Gastroesophageal sphincter (tissue), 4 donors: ENCODE measurements around the gene ITGB8. TPM values are rescaled to one million over a fixed set of nuclear protein-coding genes. Genes with fewer than 3 reads are reported as not detected.

Experiments used
- ATAC-seq: fragments of 150-250 bp; one replicate; pipeline ENCODE4 v1.9.1; 2016; ENCODE audit warnings: mild to moderate bottlenecking, moderate library complexity
- H3K27ac ChIP-seq, 4 donors: fragments of 200-600 bp; sonication (generic) in 3 of 4; 1 replicate in 3 of 4; 2 replicates in 1 of 4; pipeline ENCODE4 v1.5.1; 2016 to 2019
- H3K27me3 ChIP-seq: fragments of 200-600 bp; sonication (generic); one replicate; pipeline ENCODE4 v1.5.1; 2019
- H3K36me3 ChIP-seq, 2 donors: fragments of 200-600 bp; sonication (generic); one replicate each; pipeline ENCODE4 v1.5.1; 2019; ENCODE audit warnings: control low read depth in 1 of 2
- H3K4me1 ChIP-seq, 3 donors: fragments of 200-600 bp; sonication (generic); 1 replicate in 2 of 3; 2 replicates in 1 of 3; pipeline ENCODE4 v1.5.1; 2016 to 2019; ENCODE audit warnings: control low read depth in 2 of 3
- H3K4me3 ChIP-seq, 2 donors: fragments of 200-600 bp; sonication (generic); one replicate each; pipeline ENCODE4 v1.5.1; 2019; ENCODE audit warnings: mild to moderate bottlenecking in 1 of 2, moderate library complexity in 1 of 2
- H3K9me3 ChIP-seq, 3 donors: fragments of 200-600 bp; sonication (generic); one replicate each; pipeline ENCODE4 v1.5.1; 2017 to 2019; ENCODE audit warnings: control low read depth in 2 of 3
- EP300 ChIP-seq: sonication (generic); formaldehyde crosslinking; IDR thresholded peaks from one replicate; pipeline ENCODE4 v1.6.1; 2017; ENCODE audit warnings: antibody characterized with exemption, mild to moderate bottlenecking
- POLR2A ChIP-seq, 2 donors: fragments of 450-650 bp; IDR thresholded peaks; one replicate each; pipeline ENCODE4 v1.6.1; 2017; ENCODE audit warnings: antibody characterized with exemption in 2 of 2, mild to moderate bottlenecking in 2 of 2, moderate library complexity in 1 of 2
- POLR2AphosphoS5 ChIP-seq: sonication (generic); formaldehyde crosslinking; IDR thresholded peaks from one replicate; pipeline ENCODE4 v1.6.1; 2017; ENCODE audit warnings: antibody characterized with exemption
- WGBS, 2 donors: methylation state at CpG; one replicate each; pipeline ENCODE4 v1.1.5; 2018; ENCODE audit warnings: low coverage in 1 of 2; 5-methylcytosine and 5-hydroxymethylcytosine counted together
- total RNA-seq, 4 donors: library from RNA; depleted of rRNA; stranded (reverse); fragments of >200 nt; gene quantifications; one replicate each; pipeline ENCODE4 v1.1.0, GENCODE V29; 2016
- TF ChIP-seq, protein P1 (sequence below), 4 experiments: fragments of 200-600 bp in 2 of 4; fragments of 450-650 bp in 2 of 4; sonication (generic) in 1 of 4; IDR thresholded peaks; one replicate each; pipeline ENCODE4 v1.5.1; 2017 to 2019; ENCODE audit warnings: antibody characterized with exemption in 4 of 4, mild to moderate bottlenecking in 2 of 4, moderate library complexity in 2 of 4

ITGB8 gene
- total RNA-seq, 4 donors from 2014 or later = 16.2 to 34.2 (median 27.1) TPM

GRCh38 chr7:20440472-20441105, 109.9 kb downstream of the ITGB8 start:
- Histone ChIP-seq H3K36me3 (no peaks in the 10 kb centered on the region), H3K4me1 (no peaks in the 10 kb centered on the region), H3K27me3 (no peaks in the 10 kb centered on the region), H3K27ac (no peak overlapping the region), H3K9me3 (peaks cover 0 to 13% (median 0%) of the 10 kb centered on the region in 3 donors), H3K4me3 (no peak overlapping the region)
- no peak for ATAC-seq
- 88% methylated on average over 6 of the region's 9 CpGs; no CpG with 5 or more reads in 1 of the 2 donors for WGBS, 2 donors
- TF ChIP-seq EP300 = no peak
- TF ChIP-seq, protein P1, sequence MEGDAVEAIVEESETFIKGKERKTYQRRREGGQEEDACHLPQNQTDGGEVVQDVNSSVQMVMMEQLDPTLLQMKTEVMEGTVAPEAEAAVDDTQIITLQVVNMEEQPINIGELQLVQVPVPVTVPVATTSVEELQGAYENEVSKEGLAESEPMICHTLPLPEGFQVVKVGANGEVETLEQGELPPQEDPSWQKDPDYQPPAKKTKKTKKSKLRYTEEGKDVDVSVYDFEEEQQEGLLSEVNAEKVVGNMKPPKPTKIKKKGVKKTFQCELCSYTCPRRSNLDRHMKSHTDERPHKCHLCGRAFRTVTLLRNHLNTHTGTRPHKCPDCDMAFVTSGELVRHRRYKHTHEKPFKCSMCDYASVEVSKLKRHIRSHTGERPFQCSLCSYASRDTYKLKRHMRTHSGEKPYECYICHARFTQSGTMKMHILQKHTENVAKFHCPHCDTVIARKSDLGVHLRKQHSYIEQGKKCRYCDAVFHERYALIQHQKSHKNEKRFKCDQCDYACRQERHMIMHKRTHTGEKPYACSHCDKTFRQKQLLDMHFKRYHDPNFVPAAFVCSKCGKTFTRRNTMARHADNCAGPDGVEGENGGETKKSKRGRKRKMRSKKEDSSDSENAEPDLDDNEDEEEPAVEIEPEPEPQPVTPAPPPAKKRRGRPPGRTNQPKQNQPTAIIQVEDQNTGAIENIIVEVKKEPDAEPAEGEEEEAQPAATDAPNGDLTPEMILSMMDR (IDR thresholded peaks at IDR 0.05) = peak in 2 of 4 experiments; percentile 20 to 25

DNA sequence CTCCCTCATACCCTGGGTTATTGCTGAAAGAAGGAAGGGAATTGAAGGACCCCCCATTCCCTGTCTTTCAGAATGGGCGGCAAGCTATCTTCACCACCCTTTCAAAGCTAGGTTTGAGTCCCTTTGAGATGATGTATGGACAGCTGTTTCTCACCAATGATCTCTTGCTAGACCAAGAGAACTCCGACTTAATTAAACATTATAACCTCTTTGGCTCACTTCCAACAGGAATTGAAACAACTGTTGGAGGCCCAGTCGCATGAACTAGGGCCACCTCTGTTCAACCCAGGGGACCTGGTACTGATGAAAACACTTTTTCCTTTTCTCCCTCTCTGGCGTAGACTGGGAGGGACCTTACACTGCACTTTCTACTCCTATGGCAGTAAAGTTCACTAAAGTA, 110.6 kb downstream of the ITGB8 start:
- H3K36me3 ChIP-seq = no peaks in the 10 kb centered on the region
- no peak for TF ChIP-seq EP300
- no peak for TF ChIP-seq POLR2AphosphoS5
- TF ChIP-seq, protein P1 (IDR thresholded peaks at IDR 0.05) = no peak
- TF ChIP-seq POLR2A (IDR thresholded peaks at IDR 0.05) = no peak
- no peak overlapping the region for H3K27ac ChIP-seq
- no peak overlapping the region for H3K4me3 ChIP-seq
- WGBS, 2 donors = 33 to 63% methylated on average over 1 to 4 of the region's 4 CpGs
- H3K27me3 ChIP-seq = no peaks in the 10 kb centered on the region
- no peaks in the 10 kb centered on the region for H3K4me1 ChIP-seq
- H3K9me3 ChIP-seq = peaks cover 0 to 14% (median 0%) of the 10 kb centered on the region in 3 donors
- ATAC-seq = no peak

DNA sequence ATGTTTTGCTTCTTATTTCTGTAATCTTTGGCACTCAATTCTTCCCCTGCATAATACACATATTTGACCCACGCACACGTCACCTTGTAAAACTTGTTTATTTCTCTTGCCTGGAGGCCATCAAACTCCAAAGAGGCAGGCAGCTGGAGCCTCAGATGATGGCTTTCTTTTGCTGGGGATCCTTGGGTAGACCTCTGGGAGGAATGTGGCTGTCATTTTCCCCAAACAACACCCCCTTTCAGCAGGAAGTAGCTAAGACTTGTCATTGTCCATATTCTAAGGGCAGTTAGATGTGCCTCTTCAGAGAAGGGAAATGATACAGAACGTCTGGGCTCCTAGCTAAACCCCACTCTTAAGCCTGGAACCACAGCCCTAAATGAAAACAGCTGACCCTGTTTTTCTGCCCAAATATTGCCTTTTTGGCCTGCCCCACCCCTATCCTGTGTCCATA, 111.3 kb downstream of the ITGB8 start:
- no peak for TF ChIP-seq EP300
- no peak for TF ChIP-seq POLR2A (IDR thresholded peaks at IDR 0.05)
- TF ChIP-seq POLR2AphosphoS5 = no peak
- TF ChIP-seq, protein P1 (IDR thresholded peaks at IDR 0.05) = no peak
- no peak overlapping the region for H3K4me3 ChIP-seq
- H3K27ac ChIP-seq = no peak overlapping the region
- H3K36me3 ChIP-seq = no peaks in the 10 kb centered on the region
- peaks cover 0 to 14% (median 0%) of the 10 kb centered on the region in 3 donors for H3K9me3 ChIP-seq
- no peak for ATAC-seq
- no peaks in the 10 kb centered on the region for H3K27me3 ChIP-seq
- 78 to 87% methylated on average over 3 of the region's 3 CpGs for WGBS, 2 donors
- no peaks in the 10 kb centered on the region for H3K4me1 ChIP-seq

DNA sequence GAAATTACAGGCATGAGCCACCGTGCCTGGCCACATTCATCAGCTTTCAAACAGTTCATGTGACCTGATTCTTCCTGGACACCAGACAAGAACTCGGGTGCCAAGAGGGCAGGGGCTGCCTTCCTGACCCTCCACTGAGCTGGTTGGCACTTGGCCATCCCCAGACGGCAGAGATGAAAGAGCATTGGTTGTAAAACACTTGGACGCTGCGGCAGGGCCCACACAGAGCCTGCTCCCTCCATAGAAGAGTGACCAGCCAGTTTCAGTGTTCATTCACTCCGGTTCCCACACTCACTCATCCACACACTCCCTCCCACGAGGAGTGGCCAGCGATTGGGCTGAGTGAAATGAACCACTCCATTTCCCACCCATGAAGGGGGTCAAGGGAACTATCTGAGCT, 112.3 kb downstream of the ITGB8 start:
- no peaks in the 10 kb centered on the region for H3K4me1 ChIP-seq
- no peak for ATAC-seq
- TF ChIP-seq POLR2AphosphoS5 (no peak), POLR2A (IDR thresholded peaks at IDR 0.05) (no peak), EP300 (no peak)
- TF ChIP-seq, protein P1 (IDR thresholded peaks at IDR 0.05) = no peak
- H3K36me3 ChIP-seq = no peaks in the 10 kb centered on the region
- no peaks in the 10 kb centered on the region for H3K27me3 ChIP-seq
- no peak overlapping the region for H3K4me3 ChIP-seq
- peaks cover 0 to 14% (median 0%) of the 10 kb centered on the region in 3 donors for H3K9me3 ChIP-seq
- no peak overlapping the region for H3K27ac ChIP-seq
- WGBS, 2 donors = 70 to 85% methylated on average over 2 to 3 of the region's 8 CpGs
